Glutamatergic neuron (in vitro differentiated cells): Measurements from ENCODE around the gene NET1. TPM values are rescaled to one million over a fixed set of nuclear protein-coding genes. Genes with fewer than 3 reads are reported as not detected.

Experiments
- DNase-seq: peaks from one replicate; pipeline ENCODE4 v3.0.0; 2022
- H3K27ac Mint-ChIP-seq: one replicate; pipeline ENCODE4 v1.8.0; 2020; ENCODE audit warnings: mild to moderate bottlenecking, mixed read lengths, inconsistent platforms; ENCODE audit not compliant: unreplicated experiment
- H3K27me3 Mint-ChIP-seq: one replicate; pipeline ENCODE4 v1.8.0; 2020; ENCODE audit warnings: mild to moderate bottlenecking, moderate library complexity, mixed read lengths, inconsistent platforms; ENCODE audit not compliant: unreplicated experiment
- H3K36me3 Mint-ChIP-seq: one replicate; pipeline ENCODE4 v1.8.0; 2020; ENCODE audit warnings: mild to moderate bottlenecking, mixed read lengths, inconsistent platforms; ENCODE audit not compliant: unreplicated experiment
- H3K4me1 Mint-ChIP-seq: one replicate; pipeline ENCODE4 v1.8.0; 2020; ENCODE audit warnings: mild to moderate bottlenecking, low read depth, mixed read lengths, inconsistent platforms; ENCODE audit not compliant: unreplicated experiment
- H3K4me3 Mint-ChIP-seq: one replicate; pipeline ENCODE4 v1.8.0; 2020; ENCODE audit warnings: mild to moderate bottlenecking, mixed read lengths, inconsistent platforms; ENCODE audit not compliant: unreplicated experiment
- H3K9me3 Mint-ChIP-seq: one replicate; pipeline ENCODE4 v1.8.0; 2020; ENCODE audit warnings: mild to moderate bottlenecking, moderate library complexity, mixed read lengths, inconsistent platforms; ENCODE audit not compliant: unreplicated experiment
- CTCF ChIP-seq: fragments of 200-600 bp; sonication (generic); IDR thresholded peaks from one replicate; pipeline ENCODE4 v1.5.0; 2021; ENCODE audit not compliant: partially characterized antibody, unreplicated experiment
- total RNA-seq: library from RNA; stranded (reverse); fragmentation: NEBNext Ultra II Directional; extraction: Animal tissue kit (Norgen Biotek cat#: 25700); gene quantifications from one replicate; pipeline ENCODE4 v1.2.1, GENCODE V29; 2021; ENCODE audit not compliant: unreplicated experiment

The NET1 gene
- total RNA-seq, 1 donor from 2014 or later: 63.8 TPM

DNA sequence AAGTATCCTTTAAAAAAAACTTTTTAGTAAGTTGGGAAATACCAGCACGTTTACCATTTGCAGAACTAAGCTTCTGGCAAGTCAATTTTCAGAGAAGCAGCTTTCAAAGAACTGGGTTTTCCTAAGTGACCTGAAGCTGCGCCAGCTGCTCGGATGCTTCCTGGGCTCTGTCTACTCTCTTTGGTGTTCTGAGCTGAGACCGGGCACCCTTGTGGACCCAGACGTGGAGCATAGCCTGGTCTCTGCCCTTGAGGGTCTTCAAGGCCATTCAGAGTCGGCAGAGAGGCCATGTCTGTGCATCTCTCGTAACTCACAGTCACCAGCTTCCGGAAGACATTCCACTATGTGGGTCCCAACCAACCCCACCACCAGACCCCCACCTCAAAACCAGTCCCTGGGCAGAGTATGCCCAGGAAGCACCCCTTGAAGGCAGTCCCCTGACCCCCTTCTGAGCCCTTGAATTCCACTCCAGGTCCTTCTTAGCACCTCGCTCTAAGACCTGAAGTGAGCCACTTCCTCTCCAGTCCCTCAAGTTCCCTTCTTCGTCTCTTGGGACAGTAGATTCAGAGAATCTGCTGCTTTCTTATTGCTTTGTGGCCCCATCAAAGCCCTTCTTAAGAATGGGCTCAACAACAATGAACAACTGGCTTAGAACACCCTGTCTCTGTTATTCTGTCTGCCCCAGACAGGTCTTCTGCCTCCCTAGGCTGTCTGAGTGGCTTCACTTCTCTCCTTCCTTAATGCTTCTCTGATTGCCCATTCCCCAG lies 78.5 kb downstream of the NET1 start:
- H3K4me3 Mint-ChIP-seq: no peak overlapping the region
- peaks cover 6% of the 10 kb centered on the region for H3K36me3 Mint-ChIP-seq
- no peak for TF ChIP-seq CTCF
- peaks cover 7% of the 10 kb centered on the region for H3K4me1 Mint-ChIP-seq
- no peak for DNase-seq
- peaks cover 2% of the 10 kb centered on the region for H3K27me3 Mint-ChIP-seq
- peaks cover 2% of the 10 kb centered on the region for H3K9me3 Mint-ChIP-seq
- no peak overlapping the region for H3K27ac Mint-ChIP-seq

DNA sequence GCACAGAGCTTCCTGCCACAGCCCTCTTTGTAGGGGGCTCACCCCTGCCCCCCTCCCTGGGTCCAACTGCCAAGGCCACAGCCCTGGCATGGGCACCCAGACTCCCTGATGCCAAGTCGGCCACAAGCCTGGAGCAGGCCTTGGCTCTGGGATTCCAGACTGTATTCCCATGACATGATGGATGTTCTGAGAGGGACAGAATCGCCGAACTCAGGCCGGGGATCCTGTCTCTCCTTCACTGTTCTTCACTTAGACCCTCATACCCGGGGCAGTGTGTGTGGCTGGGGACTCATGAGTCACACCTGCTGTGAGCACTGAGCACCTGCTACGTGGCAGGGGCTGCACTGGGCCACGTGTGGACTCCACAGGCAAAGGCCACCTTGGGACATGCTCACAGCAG lies 79.1 kb downstream of the NET1 start:
- no peak for TF ChIP-seq CTCF
- Mint-ChIP-seq H3K27me3 (peaks cover 2% of the 10 kb centered on the region), H3K4me3 (no peak overlapping the region), H3K27ac (no peak overlapping the region), H3K9me3 (peaks cover 2% of the 10 kb centered on the region), H3K4me1 (peaks cover 7% of the 10 kb centered on the region), H3K36me3 (peaks cover 6% of the 10 kb centered on the region)
- no peak for DNase-seq

- H3K27me3 Mint-ChIP-seq: no peaks in the 10 kb centered on the region
- no peak overlapping the region for H3K27ac Mint-ChIP-seq
- no peaks in the 10 kb centered on the region for H3K4me1 Mint-ChIP-seq
- no peak for TF ChIP-seq CTCF
- H3K4me3 Mint-ChIP-seq: no peak overlapping the region
- H3K36me3 Mint-ChIP-seq: peaks cover 6% of the 10 kb centered on the region
- no peaks in the 10 kb centered on the region for H3K9me3 Mint-ChIP-seq
- no peak for DNase-seq
These were observed 80.0 kb downstream of the NET1 start for GRCh38 chr10:5492322-5492855.

DNA sequence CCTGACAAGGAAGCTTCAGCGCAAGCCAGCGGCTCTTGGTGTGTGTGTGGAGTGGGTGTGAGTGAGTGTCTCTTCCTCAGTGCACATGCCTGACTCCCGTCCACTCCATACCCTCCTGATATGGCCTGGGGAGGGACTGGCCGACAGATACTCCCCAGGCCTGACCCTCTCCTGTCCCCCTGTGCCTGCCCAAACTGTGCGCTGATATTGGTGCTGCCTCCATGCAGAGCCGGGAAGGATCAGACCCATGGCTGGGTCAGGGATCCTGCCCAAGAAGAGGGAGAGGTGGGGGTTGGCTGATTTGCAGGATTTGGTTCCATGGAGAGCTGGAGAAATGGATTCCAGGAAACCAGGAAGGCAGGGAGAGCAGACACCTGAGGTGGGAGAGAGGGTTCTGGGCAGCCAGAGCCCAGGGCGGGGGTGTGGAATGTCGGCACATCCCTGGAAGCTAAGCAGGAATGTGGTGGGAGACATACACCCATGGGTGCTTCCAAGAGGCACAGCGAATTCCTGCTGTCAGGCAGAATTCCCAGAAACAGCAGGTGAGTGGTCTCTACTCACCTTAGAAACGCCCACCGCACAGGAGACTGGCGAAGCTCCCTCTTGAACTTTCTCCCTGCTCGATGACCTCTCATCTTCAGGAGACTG lies 80.7 kb downstream of the NET1 start:
- TF ChIP-seq CTCF: no peak

DNA sequence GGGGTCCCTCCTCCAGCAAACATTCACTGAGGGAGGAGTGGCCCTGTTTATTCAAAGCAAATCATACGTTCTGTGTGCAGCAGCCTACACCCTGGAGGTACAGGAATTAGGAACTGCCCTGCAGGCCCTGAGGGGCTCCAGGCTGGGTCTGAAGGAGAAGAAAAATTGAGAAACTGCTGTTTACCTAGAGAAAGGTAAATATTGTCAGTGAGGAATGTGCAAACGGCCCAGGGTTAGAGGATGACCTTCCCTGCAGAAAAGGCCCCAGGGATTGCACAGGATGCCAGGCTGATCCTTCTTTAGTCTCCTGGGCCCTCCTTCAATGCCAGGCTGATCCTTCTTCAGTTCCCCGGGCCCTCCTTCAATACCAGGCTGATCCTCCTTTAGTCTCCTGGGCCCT lies 81.3 kb downstream of the NET1 start:
- no peak for TF ChIP-seq CTCF
- no peaks in the 10 kb centered on the region for H3K27me3 Mint-ChIP-seq
- H3K9me3 Mint-ChIP-seq: no peaks in the 10 kb centered on the region
- no peak overlapping the region for H3K4me3 Mint-ChIP-seq
- DNase-seq: no peak
- H3K27ac Mint-ChIP-seq: no peak overlapping the region
- no peaks in the 10 kb centered on the region for H3K4me1 Mint-ChIP-seq
- H3K36me3 Mint-ChIP-seq: peaks cover 6% of the 10 kb centered on the region

More for the DNA sequence above, 80.7 kb downstream of the NET1 start:
- no peak overlapping the region for H3K27ac Mint-ChIP-seq
- no peak overlapping the region for H3K4me3 Mint-ChIP-seq
- peaks cover 6% of the 10 kb centered on the region for H3K36me3 Mint-ChIP-seq
- H3K9me3 Mint-ChIP-seq: no peaks in the 10 kb centered on the region
- DNase-seq: no peak
- H3K27me3 Mint-ChIP-seq: no peaks in the 10 kb centered on the region
- no peaks in the 10 kb centered on the region for H3K4me1 Mint-ChIP-seq
